GM23338 (cell line): ENCODE data around the gene CABS1. TPM values are rescaled to one million over a fixed set of nuclear protein-coding genes. Genes with fewer than 3 reads are reported as not detected.

Experiments
- ATAC-seq: fragments of 200-7000 bp; cut with Tn5 transposase; 3 replicates; pipeline ENCODE4 v1.9.1; 2020
- DNase-seq: peaks from one replicate; pipeline ENCODE4 v3.0.0-alpha.2; 2015; ENCODE audit warnings: low spot score
- H2AFZ ChIP-seq: fragments of 200-600 bp; sonication (generic); 2 replicates; pipeline ENCODE4 v1.8.0; 2016; ENCODE audit warnings: antibody characterized with exemption, mild to moderate bottlenecking, moderate library complexity
- H3F3A ChIP-seq: fragments of 200-600 bp; sonication (generic); replicated peaks from 2 replicates; pipeline ENCODE4 v1.8.0; 2017; ENCODE audit warnings: antibody characterized with exemption, mixed run types, low read depth
- H3K27ac ChIP-seq: fragments of 200-600 bp; sonication (generic); 2 replicates; pipeline ENCODE4 v1.6.1; 2016; ENCODE audit warnings: low read depth
- H3K27me3 ChIP-seq: fragments of 200-600 bp; sonication (generic); 2 replicates; pipeline ENCODE4 v1.8.0; 2016; ENCODE audit warnings: mild to moderate bottlenecking, mixed run types, moderate library complexity; ENCODE audit not compliant: insufficient read depth
- H3K36me3 ChIP-seq: fragments of 200-600 bp; sonication (generic); 2 replicates; pipeline ENCODE4 v1.8.0; 2016; ENCODE audit warnings: mild to moderate bottlenecking; ENCODE audit not compliant: insufficient read depth
- H3K4me1 ChIP-seq: fragments of 200-600 bp; sonication (generic); 2 replicates; pipeline ENCODE4 v1.8.0; 2016; ENCODE audit warnings: mild to moderate bottlenecking, moderate library complexity; ENCODE audit not compliant: insufficient read depth
- H3K4me2 ChIP-seq: fragments of 200-600 bp; sonication (generic); 2 replicates; pipeline ENCODE4 v1.7.1; 2017; ENCODE audit warnings: mixed run types
- H3K4me3 ChIP-seq: fragments of 200-600 bp; sonication (generic); 2 replicates; pipeline ENCODE4 v1.6.1; 2016; ENCODE audit warnings: mixed run types
- H3K79me2 ChIP-seq: fragments of 200-600 bp; sonication (generic); replicated peaks from 2 replicates; pipeline ENCODE4 v1.8.0; 2017; ENCODE audit warnings: mild to moderate bottlenecking; ENCODE audit not compliant: insufficient read depth
- H3K9me2 ChIP-seq: fragments of 200-600 bp; sonication (generic); 2 replicates; pipeline ENCODE4 v1.8.0; 2017; ENCODE audit not compliant: insufficient read depth
- H4K20me1 ChIP-seq: fragments of 200-600 bp; sonication (generic); replicated peaks from 2 replicates; pipeline ENCODE4 v1.8.0; 2017; ENCODE audit warnings: mild to moderate bottlenecking; ENCODE audit not compliant: insufficient read depth
- H3K27ac Mint-ChIP-seq: 2 replicates; pipeline ENCODE4 v1.8.0; 2020; ENCODE audit warnings: inconsistent platforms, mild to moderate bottlenecking, moderate library complexity, mixed read lengths
- H3K27me3 Mint-ChIP-seq: 3 replicates; pipeline ENCODE4 v1.8.0; 2022; ENCODE audit warnings: low read depth, mild to moderate bottlenecking, moderate library complexity, mixed read lengths, inconsistent platforms; ENCODE audit not compliant: insufficient read depth, poor library complexity
- H3K36me3 Mint-ChIP-seq: 3 replicates; pipeline ENCODE4 v1.8.0; 2021; ENCODE audit warnings: low read depth, mild to moderate bottlenecking, inconsistent platforms, moderate library complexity, mixed read lengths
- H3K4me1 Mint-ChIP-seq: 3 replicates; pipeline ENCODE4 v1.8.0; 2020; ENCODE audit warnings: mild to moderate bottlenecking, inconsistent platforms, mixed read lengths
- H3K4me3 Mint-ChIP-seq: 3 replicates; pipeline ENCODE4 v1.8.0; 2021; ENCODE audit warnings: moderate library complexity, mild to moderate bottlenecking, inconsistent platforms, mixed read lengths
- H3K9me3 Mint-ChIP-seq: 3 replicates; pipeline ENCODE4 v1.8.0; 2020; ENCODE audit warnings: moderate library complexity, mild to moderate bottlenecking, inconsistent platforms, mixed read lengths
- CREB1 ChIP-seq: fragments of 250-450 bp; sonication (Bioruptor Pico); IDR thresholded peaks from 2 replicates; pipeline ENCODE4 v1.5.0; 2020; ENCODE audit warnings: low read depth, mild to moderate bottlenecking, moderate library complexity
- CTCF ChIP-seq, 2 experiments: fragments of 200-600 bp in 1 of 2; sonication (generic) in 1 of 2; conservative IDR thresholded peaks; 2 replicates each; pipeline versions ENCODE4 v1.5.1 to v1.6.1; 2016 to 2017; ENCODE audit warnings: antibody characterized with exemption in 2 of 2, low read depth in 2 of 2, mild to moderate bottlenecking in 2 of 2, moderate library complexity in 1 of 2
- ETS1 ChIP-seq: IDR thresholded peaks from 2 replicates; pipeline ENCODE4 v1.6.1; 2016; ENCODE audit warnings: antibody characterized with exemption
- EZH2 ChIP-seq: fragments of 200-600 bp; sonication (generic); IDR thresholded peaks from one replicate; pipeline ENCODE4 v1.8.0; 2017; ENCODE audit warnings: antibody characterized with exemption, mild to moderate bottlenecking, low read depth; ENCODE audit not compliant: unreplicated experiment
- EZH2phosphoT487 ChIP-seq: fragments of 200-600 bp; sonication (generic); IDR thresholded peaks from one replicate; pipeline ENCODE4 v1.8.1; 2018; ENCODE audit warnings: antibody characterized with exemption; ENCODE audit not compliant: unreplicated experiment
- JUNB ChIP-seq: IDR thresholded peaks from one replicate; pipeline ENCODE4 v1.6.1; 2016; ENCODE audit warnings: antibody characterized with exemption; ENCODE audit not compliant: unreplicated experiment
- NANOG ChIP-seq: IDR thresholded peaks from 2 replicates; pipeline ENCODE4 v1.6.1; 2016; ENCODE audit warnings: antibody characterized with exemption, borderline replicate concordance
- POLR2AphosphoS5 ChIP-seq: IDR thresholded peaks from 2 replicates; pipeline ENCODE4 v1.6.1; 2016; ENCODE audit warnings: antibody characterized with exemption, low read depth
- REST ChIP-seq: IDR thresholded peaks from one replicate; pipeline ENCODE4 v1.6.1; 2018; ENCODE audit warnings: antibody characterized with exemption; ENCODE audit not compliant: unreplicated experiment
- STAT1 ChIP-seq: IDR thresholded peaks from one replicate; pipeline ENCODE4 v1.6.1; 2016; ENCODE audit warnings: antibody characterized with exemption; ENCODE audit not compliant: unreplicated experiment
- ZNF114 ChIP-seq: fragments of 250-450 bp; sonication (Bioruptor Pico); IDR thresholded peaks from 2 replicates; pipeline ENCODE4 v1.5.0; 2020; ENCODE audit warnings: mild to moderate bottlenecking, moderate library complexity
- ZNF331 ChIP-seq: fragments of 250-450 bp; sonication (Bioruptor Pico); IDR thresholded peaks from 2 replicates; pipeline ENCODE4 v1.5.0; 2020; ENCODE audit warnings: low read depth, mild to moderate bottlenecking, moderate library complexity
- ZNF462 ChIP-seq: fragments of 250-450 bp; sonication (Bioruptor Pico); IDR thresholded peaks from 2 replicates; pipeline ENCODE4 v1.5.0; 2020; ENCODE audit warnings: mild to moderate bottlenecking, moderate library complexity
- polyA plus RNA-seq: library from polyadenylated mRNA; unstranded; fragments of >200 nt; fragmentation: Nextera tagmentation; extraction: Ambion mirVana; gene quantifications from 2 replicates; pipeline ENCODE4 v1.2.1, GENCODE V29; 2016
- total RNA-seq: library from RNA; depleted of rRNA; stranded (reverse); fragments of >200 nt; shearing (Covaris generic); gene quantifications from 2 replicates; pipeline ENCODE4 v1.2.3, GENCODE V29; 2014

The CABS1 gene
- total and polyA plus RNA-seq, 2 experiments from 2014 or later: not detected

- Mint-ChIP-seq H3K4me3 (no peak overlapping the region), H3K27me3 (no peaks in the 10 kb centered on the region), H3K27ac (peak overlapping the region; percentile 90), H3K36me3 (no peaks in the 10 kb centered on the region), H3K9me3 (no peaks in the 10 kb centered on the region), H3K4me1 (peaks cover 10% of the 10 kb centered on the region; the same call in 2 of the 3 replicates)
- Histone ChIP-seq H3K79me2 (no peaks in the 10 kb centered on the region), H3K36me3 (no peaks in the 10 kb centered on the region), H3K4me2 (no peak overlapping the region), H3K27me3 (no peaks in the 10 kb centered on the region), H3K27ac (no peak overlapping the region), H4K20me1 (no peaks in the 10 kb centered on the region), H2AFZ (no peak overlapping the region; the same call in 1 of the 2 replicates), H3F3A (no peaks in the 10 kb centered on the region), H3K4me3 (no peak overlapping the region), H3K4me1 (0 out of 2 replicates have a peak, but pooled peaks cover 7% of the 10 kb centered on the region), H3K9me2 (no peaks in the 10 kb centered on the region)
- TF ChIP-seq JUNB: no peak
- TF ChIP-seq REST: no peak
- no peak for TF ChIP-seq POLR2AphosphoS5
- no peak for TF ChIP-seq ETS1
- no peak for TF ChIP-seq CREB1 (CRISPR knock-in tag)
- no peak for TF ChIP-seq NANOG
- TF ChIP-seq EZH2: no peak
- no peak for TF ChIP-seq ZNF114 (CRISPR knock-in tag)
- no peak for TF ChIP-seq STAT1
- no peak for TF ChIP-seq ZNF331 (CRISPR knock-in tag)
- TF ChIP-seq CTCF (conservative IDR thresholded peaks at IDR 0.05; ENCODE audit: low read depth in 2 of 2): no peak
- TF ChIP-seq EZH2phosphoT487: no peak
- no peak for TF ChIP-seq ZNF462 (CRISPR knock-in tag)
- ATAC-seq: peak; percentile 72
- peak; percentile 2 for DNase-seq
Measured at GRCh38 chr4:70313736-70314135, 21.0 kb upstream of the CABS1 start.
